CD4-positive, alpha-beta T cell treated with Interleukin-17A for 4 hours (primary cell): ENCODE measurements around the gene SAFB2.

Source experiments
- DNase-seq: peaks from one replicate; pipeline ENCODE4 v3.0.0-alpha.2; 2020; ENCODE audit warnings: mixed read lengths

SAFB2 gene

DNA sequence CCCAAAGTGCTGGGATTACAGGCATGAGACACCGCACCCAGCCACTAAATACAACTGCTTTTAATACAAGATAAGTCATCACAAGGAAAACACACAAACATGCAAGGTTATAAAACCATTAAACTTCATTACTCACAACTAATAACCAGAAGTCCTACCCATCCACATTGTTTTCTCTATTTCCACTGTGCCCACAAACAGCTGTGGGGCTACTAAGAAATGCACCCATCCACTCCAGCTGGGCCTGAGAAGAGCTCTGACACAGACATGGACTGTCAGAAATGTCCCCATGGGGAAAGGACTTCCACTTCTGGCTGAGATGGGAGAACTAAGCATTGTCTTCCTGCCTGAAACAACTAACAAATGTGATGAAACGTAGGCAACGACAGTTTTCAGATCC is 17.2 kb downstream of the SAFB2 start:
- no peak for DNase-seq

DNA sequence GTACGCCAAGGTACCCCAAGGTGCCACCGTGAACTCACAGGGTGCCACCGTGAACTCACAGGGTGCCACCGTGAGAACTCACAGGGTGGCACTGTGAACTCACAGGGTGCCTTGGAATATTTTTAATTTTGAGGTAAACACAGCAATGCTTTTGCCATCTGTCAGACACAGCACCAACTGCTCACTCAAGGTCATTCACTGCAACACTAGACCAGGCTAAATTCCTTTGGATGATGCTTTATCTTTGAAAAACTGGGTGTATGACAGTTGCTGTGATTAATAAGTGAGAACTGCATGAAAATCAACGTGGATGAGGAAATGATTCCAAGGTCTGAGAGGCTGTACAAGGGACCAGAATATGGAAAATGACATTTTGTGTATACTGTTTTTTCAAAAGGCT is 18.9 kb downstream of the SAFB2 start:
- no peak for DNase-seq

DNA sequence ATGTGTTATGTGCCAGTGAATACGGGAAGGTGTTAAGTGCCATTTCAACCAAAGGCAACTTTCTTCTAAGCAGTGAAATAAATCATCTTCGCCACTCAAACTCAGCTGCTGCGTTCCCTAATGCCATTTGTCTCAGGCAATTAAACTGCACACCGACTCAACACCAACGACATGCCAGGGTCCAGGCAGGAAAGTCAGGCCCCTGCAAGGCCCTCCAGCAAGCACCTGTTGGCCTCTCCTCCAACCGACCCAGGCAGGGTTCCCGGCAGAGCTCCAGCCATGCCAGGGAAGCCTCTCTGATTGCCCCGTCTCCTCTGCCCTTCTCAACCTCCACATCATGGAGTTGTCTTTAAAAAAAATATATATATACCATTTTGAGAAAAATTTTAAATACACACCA is 21.8 kb downstream of the SAFB2 start:
- no peak for DNase-seq

DNA sequence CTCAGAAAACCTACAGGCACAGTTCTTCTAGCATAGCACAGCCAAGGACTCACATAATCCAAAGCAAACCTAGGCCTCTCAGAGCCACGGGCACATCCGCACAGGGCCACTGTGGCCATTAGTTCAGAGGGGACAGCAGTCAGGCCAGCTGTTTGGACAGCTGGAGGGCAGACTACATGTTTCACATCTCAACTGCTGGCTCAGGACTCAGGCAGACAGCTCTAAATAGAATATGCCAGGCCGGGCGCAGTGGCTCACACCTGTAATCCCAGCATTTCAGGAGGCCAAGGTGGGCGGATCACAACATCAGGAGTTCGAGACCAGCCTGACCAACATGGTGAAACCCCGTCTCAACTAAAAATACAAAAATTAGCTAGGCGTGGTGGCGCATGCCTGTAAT is 26.8 kb downstream of the SAFB2 start:
- DNase-seq = no peak

DNA sequence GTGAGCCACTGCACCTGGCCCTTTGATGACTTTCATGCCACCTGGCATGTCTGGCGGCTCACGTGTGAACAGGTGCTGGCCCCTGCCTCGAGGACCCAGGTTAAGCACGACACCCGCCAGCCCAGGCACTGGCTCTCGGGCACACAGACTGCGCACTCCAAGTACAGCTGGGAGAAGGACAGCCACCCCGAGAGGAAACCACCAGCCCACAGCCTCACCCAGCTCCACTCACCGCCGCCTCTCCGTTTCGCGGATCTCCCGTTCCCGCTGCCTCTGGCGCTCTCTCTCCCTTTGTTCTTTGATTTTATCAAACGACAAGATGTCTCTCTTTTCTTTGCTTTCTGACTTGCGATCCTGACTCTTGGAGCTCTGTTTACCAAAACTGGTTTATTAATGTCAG is 27.4 kb downstream of the SAFB2 start:
- no peak for DNase-seq

DNA sequence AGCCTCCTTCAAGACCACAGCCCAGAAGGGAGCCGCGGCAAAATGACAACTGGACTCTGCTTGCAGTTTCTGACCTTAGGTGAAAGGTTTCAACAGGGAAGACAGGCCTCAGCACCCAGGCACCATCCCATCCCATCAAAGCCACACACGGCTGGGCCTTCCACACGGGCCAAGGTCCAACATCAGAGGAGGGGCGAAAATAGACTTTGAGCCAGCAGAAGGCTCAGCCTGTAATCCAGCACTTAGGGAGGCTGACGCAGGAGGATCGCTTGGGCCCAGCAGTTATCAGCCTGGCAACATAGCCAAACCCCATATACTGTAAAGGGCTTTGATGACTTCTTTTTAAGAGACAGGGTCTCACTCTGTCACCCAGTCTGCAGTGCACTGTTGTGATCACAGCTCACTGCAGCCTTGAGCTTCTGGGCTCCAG is 28.0 kb downstream of the SAFB2 start:
- DNase-seq = no peak

DNA sequence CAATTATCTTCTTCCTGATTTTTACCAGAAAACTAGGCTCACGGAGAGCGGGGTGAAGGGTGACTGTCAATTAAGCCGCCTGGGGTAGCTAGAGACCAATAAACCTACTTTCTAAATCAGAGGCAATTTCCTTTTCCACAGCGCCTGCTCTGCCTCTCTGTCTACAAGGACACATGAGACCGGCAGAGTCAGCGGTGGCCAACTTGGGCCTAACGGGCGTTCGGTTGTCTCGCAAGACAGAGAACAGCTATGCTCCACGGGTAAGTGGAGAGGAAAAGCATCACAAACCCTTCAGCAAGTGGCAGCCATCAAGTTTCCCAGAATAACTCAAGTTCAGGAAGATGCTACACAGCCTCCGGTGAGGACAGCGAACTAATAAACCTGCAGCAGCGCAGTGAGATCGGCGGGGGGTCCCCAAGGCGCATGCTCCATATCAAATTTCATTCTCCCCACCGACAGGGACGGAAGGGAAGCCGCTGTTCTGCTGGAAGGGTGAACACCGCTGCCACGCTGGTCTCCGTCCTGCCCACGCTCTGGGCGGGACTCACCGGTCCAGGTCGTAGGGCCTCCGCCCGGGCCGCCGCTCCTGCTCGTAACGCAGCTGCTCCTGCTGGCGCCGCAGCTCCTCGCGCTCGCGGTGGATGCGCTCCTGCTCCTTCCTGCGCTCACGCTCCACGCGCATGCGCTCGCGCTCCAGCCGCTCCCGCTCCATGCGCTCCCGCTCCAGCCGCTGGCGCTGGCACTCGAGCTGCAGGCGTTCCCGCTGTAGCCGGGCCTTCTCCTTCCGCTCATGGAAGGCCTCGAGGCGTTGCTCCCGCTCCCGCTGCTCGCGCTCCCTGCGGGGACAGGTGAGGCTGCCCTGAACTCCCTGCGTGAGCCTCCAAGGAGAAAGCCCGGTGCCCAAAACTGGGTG is 29.0 kb downstream of the SAFB2 start:
- no peak for DNase-seq

DNA sequence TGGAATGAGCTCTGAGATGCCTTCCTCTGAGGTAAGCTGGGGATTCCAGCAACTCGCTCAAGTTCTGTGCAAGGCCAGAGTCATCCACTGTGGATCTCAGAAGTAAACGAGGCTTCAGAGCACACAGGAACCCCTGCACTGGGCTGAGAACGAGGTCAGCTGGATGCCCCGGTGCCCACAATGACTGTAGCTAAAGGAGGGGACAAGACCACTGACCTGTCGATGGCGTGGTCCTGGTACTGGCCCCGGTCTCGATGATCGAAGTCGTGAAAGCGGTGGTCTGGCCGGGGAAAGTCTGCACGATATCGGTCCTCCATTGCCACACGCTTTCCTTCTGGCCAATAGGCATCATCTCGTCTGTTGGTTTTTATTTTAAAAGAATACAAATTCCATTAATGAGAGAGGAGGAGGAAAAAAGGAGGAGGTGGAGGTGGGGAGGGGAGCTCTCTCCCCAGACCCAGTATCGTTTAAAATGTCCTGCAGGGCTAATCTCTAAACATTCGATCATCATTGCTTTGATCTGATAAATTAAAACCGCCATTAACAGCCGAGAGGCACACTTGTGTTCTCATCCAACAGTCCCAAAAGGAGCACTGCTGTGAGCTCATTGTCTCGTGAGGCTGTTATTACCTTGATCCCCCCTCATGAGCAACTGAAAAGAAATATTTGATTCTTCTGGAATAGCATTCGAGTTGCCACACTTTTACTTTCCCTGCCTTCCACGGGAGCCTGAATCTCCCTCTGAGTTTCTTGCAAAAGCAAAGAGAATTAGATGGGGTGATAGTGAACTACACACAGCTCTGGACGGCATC is 29.8 kb downstream of the SAFB2 start:
- no peak for DNase-seq

DNA sequence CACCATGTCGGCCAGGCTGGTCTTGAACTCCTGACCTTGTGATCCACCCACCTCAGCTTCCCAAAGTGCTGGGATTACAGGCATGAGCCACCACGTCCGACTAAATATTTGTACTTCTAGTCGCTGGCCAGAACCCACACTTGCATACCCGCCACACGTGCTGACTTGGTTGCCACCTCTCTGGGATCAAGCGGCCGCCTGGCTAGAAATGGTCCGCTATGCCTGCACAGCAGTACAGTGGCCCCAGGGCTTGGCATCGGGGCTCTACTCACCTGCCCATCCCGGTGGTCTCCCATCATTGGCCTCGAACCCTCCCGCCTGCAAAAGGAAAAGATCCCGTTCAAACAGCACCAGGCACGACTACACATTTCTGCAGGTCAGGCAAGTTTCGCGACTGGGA is 31.1 kb downstream of the SAFB2 start:
- no peak for DNase-seq

DNA sequence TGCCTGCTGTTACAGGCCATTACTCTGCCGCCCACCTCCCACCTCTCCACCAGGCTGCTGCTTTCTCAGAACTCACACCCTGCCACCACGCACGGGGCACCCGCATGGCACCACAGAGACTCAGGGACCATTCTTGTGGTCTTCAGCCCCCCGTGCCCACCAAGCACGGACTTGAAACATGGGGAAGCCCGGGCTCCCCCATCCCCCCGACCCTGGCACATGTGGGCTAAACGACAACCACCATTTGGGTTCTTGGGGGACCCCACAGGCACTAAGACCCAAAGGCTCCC is 31.8 kb downstream of the SAFB2 start:
- DNase-seq = no peak

DNA sequence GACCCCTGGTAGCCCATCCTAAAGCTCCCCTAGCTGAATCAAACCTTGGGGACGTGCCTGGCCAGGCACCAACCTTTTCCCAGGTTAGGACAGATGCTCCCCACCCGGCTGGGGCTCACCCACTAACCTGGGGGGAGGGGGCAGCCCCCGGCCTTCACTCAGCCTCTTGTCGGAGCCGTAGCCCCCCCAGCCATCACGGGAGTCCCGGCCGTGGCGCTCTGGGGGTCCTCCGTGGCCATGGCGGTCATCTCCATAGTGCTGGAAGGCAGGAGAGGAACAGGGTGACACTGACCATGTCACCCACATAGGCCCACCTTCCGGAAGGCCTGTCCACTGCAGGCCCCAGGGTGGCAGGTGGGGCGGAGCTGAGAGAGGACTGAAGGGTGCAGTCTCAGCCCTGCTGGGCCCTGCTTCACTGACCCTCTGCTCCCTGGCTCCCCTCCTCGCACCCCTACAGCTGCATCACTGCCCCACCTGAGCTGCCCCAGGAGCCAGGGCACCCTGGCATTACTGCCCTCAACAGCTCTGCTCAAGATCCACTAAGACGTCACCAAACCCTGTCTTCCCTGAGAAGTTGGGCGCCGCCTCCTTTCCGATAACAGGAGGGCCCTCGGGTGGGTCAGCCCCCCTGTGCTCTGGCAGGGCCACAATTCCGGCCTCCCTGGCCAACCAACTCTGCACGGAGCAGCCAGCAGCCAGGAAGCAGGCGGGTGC is 32.3 kb downstream of the SAFB2 start:
- DNase-seq = no peak

DNA sequence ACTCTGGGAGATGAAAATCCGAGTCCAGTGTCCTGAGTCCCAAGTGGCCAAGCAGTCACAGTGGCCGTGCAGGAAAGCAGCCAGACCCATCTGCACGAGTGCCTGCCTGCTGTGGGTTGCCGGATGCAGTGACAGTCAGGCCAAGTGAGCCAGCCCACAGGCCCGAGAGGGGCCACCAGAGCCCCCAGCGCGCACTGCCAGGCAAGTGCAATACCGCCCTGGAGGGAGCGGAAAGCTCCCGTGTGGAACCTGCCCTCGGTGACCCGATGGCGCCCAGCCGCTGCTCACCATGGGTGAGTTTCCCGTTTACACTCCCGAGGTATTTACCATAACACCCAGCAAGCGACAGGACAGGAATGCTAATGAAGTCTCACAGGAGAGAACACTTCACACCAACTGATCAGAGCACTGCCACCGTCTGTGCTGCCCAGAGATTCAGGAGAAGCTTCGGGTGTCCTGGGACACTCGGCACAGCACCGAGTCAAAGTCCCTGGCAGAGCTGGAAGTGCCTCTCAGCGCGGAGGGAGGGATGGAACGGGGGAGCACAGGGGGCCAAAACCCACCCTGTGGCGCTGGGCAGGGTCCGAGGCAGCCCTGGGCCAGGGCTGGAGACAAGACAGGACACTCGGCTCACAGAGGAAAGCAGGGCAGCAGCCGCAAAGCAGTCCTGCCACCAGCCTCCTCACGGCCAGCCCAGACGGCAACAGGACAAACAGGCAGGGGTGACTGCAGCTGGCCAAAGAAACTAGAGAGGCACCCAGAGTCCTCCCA is 33.5 kb downstream of the SAFB2 start:
- DNase-seq = no peak

DNA sequence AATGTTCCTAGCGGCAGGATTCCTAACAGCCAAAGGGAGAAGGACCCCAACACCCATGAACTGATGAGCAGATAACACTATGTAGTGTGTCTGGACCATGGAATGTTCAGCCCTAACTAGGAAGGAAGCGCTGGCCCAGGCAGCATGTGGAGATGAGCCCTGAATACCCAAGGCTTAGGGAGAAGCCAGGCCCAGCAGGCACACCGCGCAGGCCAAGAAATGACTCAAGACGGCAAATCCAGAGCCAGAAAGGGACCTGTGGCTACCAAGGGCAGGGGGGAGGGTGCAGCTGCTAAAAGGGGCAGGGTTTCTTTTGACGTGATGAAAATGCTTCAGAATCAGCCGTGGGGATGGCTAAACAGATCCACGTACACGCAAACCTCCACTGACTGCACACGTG is 34.1 kb downstream of the SAFB2 start:
- no peak for DNase-seq

DNA sequence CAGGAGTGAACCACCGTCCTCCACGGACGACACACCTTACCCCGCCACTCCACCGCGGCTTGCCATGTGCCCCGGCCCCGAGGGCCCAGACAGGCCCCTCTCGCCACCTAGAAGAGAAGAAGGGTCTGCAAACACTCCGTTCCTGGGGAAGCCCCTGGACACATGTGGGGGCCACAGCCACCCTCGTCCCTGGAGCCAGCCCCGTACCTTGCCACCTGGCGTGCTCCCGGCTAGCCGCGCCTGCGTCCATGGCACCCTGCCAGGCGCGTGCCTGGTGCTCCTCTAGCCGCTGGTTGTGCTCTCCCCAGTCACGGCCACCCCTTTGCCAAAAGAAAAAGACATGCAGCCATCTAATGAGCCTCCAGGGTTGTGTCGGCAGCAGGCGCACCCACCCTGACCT is 34.9 kb downstream of the SAFB2 start:
- DNase-seq = no peak

DNA sequence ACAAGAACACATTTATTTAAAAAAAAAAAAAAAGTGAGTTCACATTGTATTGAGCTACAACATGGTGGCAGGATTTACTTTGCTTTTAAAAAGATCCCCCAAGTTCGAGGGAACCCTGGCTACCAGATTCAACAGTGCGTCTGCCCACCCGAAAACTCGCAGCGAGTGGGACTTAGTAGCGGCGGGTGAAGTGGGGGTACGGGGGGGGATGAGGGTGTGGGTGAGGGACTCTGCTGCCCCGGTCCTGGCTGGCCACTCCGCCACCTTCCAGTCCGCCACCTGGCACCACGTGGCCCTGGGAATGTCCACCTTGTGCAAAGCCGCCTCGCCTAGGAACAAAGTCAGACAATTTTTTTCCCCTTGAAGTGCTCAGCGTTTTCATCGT is 35.5 kb downstream of the SAFB2 start:
- DNase-seq = no peak

DNA sequence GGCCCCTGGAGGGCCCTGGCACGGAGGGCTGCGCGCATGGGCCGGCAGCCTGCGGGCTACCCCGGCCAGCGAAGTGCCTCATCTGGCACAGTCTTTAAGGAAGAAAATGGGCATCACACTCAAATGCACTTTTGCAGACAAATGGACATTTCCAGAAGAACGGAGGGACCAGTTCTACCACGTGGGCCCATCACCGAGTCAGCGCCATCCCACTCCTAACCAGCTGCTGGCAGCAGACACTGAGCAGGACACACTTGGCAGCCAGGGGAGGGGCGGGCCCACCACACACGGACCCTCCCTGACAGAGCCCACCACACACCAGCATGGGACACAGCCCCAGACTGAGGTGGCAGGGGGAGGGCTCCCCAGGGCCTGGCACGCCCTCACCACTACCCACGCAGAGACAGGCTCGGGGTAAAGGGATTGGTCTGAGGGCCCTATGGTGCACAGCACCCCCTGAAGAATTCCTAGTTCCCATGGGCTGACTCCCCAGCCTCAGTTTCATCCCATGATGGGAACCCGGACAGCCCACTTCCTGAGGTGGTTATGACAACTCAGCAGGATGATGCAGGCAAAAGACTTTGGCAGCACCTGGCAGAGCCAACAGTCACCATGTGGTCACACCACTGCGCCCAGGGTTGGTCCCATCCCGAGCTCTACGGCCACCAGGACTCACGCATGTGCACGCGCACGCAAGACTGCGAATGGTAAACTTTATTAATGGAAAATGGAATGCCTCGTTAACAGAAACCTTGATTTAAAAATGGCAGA is 36.1 kb downstream of the SAFB2 start:
- DNase-seq = no peak

DNA sequence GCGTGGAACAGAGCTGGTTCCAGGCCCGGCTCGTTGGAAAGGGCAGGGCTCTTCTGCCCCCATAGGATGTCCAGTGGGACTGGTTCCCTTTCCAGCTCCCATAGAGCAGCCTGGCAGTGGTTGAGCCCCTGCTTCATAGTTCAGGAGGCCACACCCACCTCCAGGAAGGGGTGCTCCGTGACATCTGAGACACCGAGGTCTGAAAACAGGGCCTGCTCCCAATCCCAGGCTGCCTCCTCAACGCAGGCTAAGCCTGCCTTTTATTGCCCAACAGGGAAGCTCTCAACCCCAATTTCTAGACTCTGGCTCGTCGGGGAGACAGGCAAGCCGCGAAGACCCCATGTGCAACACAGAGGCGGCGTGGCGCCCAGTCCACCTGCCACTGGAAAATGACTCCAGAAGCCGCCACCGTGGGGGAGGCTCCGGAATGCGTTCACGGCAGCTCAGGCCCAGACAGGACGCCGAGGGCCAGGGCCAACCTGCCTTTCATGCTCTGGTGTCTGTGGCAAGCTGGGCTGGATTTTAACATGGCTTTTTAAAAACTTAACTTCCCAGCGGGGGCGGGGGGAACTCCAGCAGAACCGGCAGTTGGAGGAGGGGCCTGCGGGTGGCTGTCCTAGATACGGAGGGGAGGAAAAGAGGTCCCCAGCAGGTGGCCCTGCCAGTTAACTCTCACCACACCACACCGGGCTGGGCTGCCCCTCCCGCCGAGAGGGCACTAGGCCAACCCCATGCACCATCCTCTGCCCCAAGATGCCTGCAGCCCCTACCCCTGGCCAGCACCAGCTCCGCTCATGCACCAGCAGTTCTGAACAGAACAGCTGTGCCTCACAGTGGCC is 36.9 kb downstream of the SAFB2 start:
- DNase-seq = peak; percentile 43

DNA sequence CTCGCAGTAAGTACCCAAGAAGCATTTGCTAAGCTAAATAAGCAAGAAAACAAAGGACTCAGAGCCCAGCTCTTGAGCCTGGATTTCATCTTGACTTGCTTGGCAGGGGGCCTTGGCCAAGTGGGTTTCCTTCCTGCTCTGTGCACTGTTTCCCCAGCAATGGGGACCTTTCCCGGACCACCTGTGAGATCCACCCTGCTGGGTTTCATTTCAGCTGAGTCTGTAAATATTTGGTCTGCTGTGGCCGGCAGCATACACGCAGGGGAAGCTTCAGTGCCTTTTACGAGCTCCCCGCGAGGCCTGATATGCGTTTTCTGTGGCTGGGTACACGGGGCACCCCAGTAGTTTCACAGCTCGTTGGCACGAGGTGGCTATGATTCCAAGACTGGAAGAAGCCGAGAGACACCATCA is 42.4 kb downstream of the SAFB2 start:
- no peak for DNase-seq

DNA sequence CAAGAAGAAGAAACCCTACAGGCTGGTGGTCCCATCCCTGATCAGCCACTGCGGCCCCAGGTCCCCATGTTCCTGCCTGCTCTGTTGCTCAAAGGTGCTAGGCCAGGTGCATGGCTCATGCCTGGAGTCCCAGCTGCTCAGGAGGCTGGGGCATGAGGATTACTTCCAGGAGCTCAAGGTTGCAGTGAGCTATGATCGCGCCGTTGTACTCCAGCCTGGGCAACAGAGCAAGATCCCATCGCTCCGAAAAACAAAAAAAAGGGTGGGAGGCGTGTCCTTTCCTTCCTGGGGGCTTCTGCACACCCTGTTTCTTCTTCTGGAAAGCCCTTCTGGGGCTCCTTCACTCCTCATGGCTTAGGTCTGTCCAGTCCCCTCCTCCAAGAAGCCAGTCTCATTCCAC is 42.9 kb downstream of the SAFB2 start:
- DNase-seq = no peak

DNA sequence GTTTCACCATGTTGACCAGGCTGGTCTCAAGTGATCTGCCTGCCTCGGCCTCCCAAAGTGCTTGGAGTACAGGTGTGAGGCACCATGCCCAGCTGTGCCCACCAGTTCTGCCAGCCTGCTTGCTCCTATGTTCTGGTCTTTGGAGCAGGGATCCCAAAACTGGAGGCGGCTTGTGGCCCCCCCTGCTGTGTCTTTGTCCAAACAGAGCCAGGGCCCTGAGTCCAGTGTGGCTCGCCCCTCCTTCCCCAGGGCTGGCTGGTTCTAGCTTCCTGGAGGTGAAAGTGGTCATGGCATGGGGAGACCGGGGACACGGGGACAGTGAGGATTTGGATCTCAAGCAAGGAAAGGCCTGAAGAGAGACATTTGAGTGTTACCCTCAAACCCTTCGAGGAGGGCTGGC is 43.3 kb downstream of the SAFB2 start:
- DNase-seq = no peak
